ENCODE measurements around the gene PARL.

DNA sequence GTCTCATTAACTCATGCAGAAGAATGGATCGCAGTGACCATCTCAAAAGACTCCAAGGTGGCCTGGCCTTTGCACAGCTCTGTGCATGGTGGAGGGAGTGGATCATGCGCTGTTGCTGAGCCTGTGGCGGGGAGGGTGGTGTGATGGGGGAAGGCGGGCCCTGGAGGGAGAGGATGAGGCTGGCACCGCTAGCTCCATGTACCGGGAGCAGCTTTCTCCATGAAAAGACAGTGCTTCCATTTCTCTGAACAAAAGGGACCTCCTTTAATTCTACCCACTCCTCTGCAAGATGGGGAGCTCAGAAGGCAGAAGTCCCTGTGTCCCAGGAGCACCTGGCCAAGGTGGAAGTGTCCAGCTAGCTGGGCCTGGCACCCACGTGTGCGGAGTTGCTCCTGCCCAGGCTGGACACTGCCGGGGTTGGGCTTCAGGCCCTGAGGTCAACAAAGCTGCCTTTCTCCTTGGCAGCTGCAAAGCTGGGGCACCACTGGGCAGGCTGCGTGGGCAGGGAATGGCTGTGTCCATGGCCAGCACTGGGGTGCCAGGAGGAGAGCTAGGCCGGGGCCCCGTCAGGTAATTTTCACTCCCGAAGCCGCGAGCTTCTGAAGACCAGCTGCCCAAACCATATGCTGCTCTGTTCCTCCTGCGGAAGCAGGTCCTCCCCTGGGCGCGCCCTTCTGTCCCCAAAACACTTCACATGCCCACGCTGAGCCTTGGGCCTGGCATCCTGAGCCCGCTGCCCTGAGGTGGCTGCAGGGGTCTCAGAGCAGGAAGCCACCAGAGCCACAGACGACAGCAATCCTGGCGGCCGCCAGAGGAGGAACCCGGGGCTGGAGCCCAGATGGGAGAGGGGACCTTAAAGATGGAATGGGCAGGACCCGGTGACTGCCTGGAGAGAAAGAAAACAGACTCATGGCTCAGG, 65.7 kb downstream of the PARL start:
- TF ChIP-seq EZH2 (IDR thresholded peaks at IDR 0.05; ENCODE audit: borderline replicate concordance, control insufficient read depth, low read depth, low read length) = no peak
- TF ChIP-seq, protein P1, sequence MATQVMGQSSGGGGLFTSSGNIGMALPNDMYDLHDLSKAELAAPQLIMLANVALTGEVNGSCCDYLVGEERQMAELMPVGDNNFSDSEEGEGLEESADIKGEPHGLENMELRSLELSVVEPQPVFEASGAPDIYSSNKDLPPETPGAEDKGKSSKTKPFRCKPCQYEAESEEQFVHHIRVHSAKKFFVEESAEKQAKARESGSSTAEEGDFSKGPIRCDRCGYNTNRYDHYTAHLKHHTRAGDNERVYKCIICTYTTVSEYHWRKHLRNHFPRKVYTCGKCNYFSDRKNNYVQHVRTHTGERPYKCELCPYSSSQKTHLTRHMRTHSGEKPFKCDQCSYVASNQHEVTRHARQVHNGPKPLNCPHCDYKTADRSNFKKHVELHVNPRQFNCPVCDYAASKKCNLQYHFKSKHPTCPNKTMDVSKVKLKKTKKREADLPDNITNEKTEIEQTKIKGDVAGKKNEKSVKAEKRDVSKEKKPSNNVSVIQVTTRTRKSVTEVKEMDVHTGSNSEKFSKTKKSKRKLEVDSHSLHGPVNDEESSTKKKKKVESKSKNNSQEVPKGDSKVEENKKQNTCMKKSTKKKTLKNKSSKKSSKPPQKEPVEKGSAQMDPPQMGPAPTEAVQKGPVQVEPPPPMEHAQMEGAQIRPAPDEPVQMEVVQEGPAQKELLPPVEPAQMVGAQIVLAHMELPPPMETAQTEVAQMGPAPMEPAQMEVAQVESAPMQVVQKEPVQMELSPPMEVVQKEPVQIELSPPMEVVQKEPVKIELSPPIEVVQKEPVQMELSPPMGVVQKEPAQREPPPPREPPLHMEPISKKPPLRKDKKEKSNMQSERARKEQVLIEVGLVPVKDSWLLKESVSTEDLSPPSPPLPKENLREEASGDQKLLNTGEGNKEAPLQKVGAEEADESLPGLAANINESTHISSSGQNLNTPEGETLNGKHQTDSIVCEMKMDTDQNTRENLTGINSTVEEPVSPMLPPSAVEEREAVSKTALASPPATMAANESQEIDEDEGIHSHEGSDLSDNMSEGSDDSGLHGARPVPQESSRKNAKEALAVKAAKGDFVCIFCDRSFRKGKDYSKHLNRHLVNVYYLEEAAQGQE (IDR thresholded peaks at IDR 0.05; ENCODE audit: low read depth, low read length) = no peak
- TF ChIP-seq CREB1 (IDR thresholded peaks at IDR 0.05; ENCODE audit: low read depth) = no peak
- no peak for TF ChIP-seq POLR2A (IDR thresholded peaks at IDR 0.05; ENCODE audit: low read depth, low read length)
